ENCODE data around the gene MID1.

Gene MID1

GRCh38 chrX:10501611-10502010 is 118.8 kb downstream of the MID1 start:
- no peak for TF ChIP-seq SIN3A (IDR thresholded peaks at IDR 0.05; ENCODE audit: borderline replicate concordance, insufficient read depth, low read length)

DNA sequence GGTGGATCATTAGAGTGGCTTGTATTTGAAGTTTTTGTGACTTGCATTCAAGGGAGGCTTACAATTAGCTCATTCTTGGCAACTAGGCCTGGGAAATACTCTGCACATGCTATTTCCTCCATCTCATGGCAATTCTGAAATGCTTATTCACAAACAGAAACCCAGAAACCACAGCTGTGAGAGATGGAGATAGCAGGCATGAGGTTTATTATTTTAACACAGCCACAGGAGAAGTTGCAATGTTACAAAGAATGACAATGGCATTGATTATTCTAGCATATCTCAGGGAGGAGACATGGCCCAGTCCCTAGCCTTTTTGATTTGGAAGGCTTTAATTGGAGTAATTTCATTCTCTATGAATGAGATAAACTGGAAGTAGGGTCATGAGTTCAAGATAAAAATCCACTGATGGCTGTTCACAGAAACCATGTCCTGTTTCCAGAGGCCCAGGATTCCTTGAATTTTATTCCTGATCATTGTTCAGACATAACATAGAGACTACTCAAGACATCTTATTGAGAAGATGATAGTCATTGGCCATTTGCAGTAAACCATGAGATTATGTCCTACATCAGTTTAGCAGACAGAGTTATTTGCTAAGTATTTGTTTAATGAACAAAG is 123.9 kb downstream of the MID1 start:
- no peak for TF ChIP-seq FOXP2 (optimal IDR thresholded peaks at IDR 0.05; ENCODE audit: borderline replicate concordance, extremely low read depth, extremely low read length, insufficient read depth)
- TF ChIP-seq TAF1 (IDR thresholded peaks at IDR 0.05; ENCODE audit: borderline replicate concordance, insufficient read depth, low read length): no peak
- no peak for TF ChIP-seq REST (IDR thresholded peaks at IDR 0.05; ENCODE audit: insufficient read depth in 1 of 2, low read depth in 2 of 2, low read length in 2 of 2)
- no peak for TF ChIP-seq POLR2AphosphoS5 (IDR thresholded peaks at IDR 0.05; ENCODE audit: low read depth, low read length)
- TF ChIP-seq SIN3A (IDR thresholded peaks at IDR 0.05; ENCODE audit: borderline replicate concordance, insufficient read depth, low read length): no peak

GRCh38 chrX:10495677-10496076 is 124.7 kb downstream of the MID1 start:
- no peak for TF ChIP-seq FOXP2 (optimal IDR thresholded peaks at IDR 0.05; ENCODE audit: borderline replicate concordance, extremely low read depth, extremely low read length, insufficient read depth)
- TF ChIP-seq SIN3A (IDR thresholded peaks at IDR 0.05; ENCODE audit: borderline replicate concordance, insufficient read depth, low read length): no peak
- no peak for TF ChIP-seq REST (IDR thresholded peaks at IDR 0.05; ENCODE audit: insufficient read depth in 1 of 2, low read depth in 2 of 2, low read length in 2 of 2)
- no peak for TF ChIP-seq TAF1 (IDR thresholded peaks at IDR 0.05; ENCODE audit: borderline replicate concordance, insufficient read depth, low read length)
- TF ChIP-seq POLR2AphosphoS5 (IDR thresholded peaks at IDR 0.05; ENCODE audit: low read depth, low read length): no peak

- no peak for TF ChIP-seq REST (IDR thresholded peaks at IDR 0.05; ENCODE audit: insufficient read depth in 1 of 2, low read depth in 2 of 2, low read length in 2 of 2)
- TF ChIP-seq TAF1 (IDR thresholded peaks at IDR 0.05; ENCODE audit: borderline replicate concordance, insufficient read depth, low read length): no peak
- TF ChIP-seq SIN3A (IDR thresholded peaks at IDR 0.05; ENCODE audit: borderline replicate concordance, insufficient read depth, low read length): no peak
- TF ChIP-seq FOXP2 (optimal IDR thresholded peaks at IDR 0.05; ENCODE audit: borderline replicate concordance, extremely low read depth, extremely low read length, insufficient read depth): no peak
- TF ChIP-seq POLR2AphosphoS5 (IDR thresholded peaks at IDR 0.05; ENCODE audit: low read depth, low read length): no peak
Measured at GRCh38 chrX:10492250-10492649, 128.1 kb downstream of the MID1 start.

- TF ChIP-seq FOXP2 (optimal IDR thresholded peaks at IDR 0.05; ENCODE audit: borderline replicate concordance, extremely low read depth, extremely low read length, insufficient read depth) (no peak), TAF1 (IDR thresholded peaks at IDR 0.05; ENCODE audit: borderline replicate concordance, insufficient read depth, low read length) (no peak), SIN3A (IDR thresholded peaks at IDR 0.05; ENCODE audit: borderline replicate concordance, insufficient read depth, low read length) (no peak), REST (IDR thresholded peaks at IDR 0.05; ENCODE audit: insufficient read depth in 1 of 2, low read depth in 2 of 2, low read length in 2 of 2) (no peak), POLR2AphosphoS5 (IDR thresholded peaks at IDR 0.05; ENCODE audit: low read depth, low read length) (no peak)
Measured at GRCh38 chrX:10486373-10486772, 134.0 kb downstream of the MID1 start.

Measured in PFSK-1 (cell line).